ENCODE data around the gene SSR3.
"Not testable (repeated sequence)": the region's sequence is repeated elsewhere in the genome, so short reads cannot be mapped to it uniquely, and the experiment has no call there.

The SSR3 gene

DNA sequence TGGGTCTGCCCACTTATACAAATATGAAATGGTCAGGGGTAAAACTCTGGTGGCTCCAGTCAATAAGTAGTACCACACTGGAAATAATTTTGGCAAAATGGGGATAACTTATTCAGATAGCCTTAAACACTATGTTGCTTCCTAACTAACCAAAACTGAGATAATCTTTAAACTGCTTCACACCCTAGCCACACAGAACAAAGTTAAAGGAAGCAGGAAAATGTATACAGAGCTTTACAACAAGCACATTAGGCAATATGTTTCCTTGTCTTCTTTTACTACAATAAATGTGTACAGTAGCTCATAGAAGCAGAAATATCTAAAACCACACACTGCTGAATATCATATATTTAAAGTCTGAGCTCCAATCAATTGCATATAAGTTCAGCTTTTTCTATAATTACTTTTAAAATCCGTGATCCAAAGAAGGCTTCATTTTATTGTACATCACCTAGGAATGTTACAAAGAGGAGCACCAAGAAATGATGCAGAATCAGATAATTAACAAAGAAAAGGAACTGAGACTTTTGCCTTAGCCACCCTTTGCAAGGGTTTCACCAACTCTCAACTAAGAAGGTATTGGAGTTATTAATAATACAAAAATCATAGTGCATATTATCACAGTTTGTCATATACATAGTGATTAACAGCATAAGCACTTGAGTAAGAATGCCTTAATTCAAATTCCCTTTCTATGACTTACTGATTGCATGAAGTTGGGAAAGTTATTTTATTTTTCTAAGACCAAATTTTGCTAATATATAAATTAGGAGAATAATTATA lies 9.2 kb upstream of the SSR3 start:
- H3K9me2 ChIP-seq (ENCODE audit: low read depth, low read length), result no peaks in the 10 kb centered on the region
- no peak overlapping the region for H3K4me2 ChIP-seq (ENCODE audit: low read length)
- TF ChIP-seq, protein P1, sequence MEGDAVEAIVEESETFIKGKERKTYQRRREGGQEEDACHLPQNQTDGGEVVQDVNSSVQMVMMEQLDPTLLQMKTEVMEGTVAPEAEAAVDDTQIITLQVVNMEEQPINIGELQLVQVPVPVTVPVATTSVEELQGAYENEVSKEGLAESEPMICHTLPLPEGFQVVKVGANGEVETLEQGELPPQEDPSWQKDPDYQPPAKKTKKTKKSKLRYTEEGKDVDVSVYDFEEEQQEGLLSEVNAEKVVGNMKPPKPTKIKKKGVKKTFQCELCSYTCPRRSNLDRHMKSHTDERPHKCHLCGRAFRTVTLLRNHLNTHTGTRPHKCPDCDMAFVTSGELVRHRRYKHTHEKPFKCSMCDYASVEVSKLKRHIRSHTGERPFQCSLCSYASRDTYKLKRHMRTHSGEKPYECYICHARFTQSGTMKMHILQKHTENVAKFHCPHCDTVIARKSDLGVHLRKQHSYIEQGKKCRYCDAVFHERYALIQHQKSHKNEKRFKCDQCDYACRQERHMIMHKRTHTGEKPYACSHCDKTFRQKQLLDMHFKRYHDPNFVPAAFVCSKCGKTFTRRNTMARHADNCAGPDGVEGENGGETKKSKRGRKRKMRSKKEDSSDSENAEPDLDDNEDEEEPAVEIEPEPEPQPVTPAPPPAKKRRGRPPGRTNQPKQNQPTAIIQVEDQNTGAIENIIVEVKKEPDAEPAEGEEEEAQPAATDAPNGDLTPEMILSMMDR (IDR thresholded peaks at IDR 0.05; ENCODE audit: low read length), result no peak
- no peak for TF ChIP-seq EZH2 (IDR thresholded peaks at IDR 0.05; ENCODE audit: borderline replicate concordance, low read length)
- no peaks in the 10 kb centered on the region for H3K27me3 ChIP-seq (ENCODE audit: insufficient read depth, low read length)
- no peaks in the 10 kb centered on the region for H4K20me1 ChIP-seq (ENCODE audit: insufficient read depth, low read length)
- no peaks in the 10 kb centered on the region for H3K79me2 ChIP-seq (ENCODE audit: insufficient read depth, low read length)
- H3K4me1 ChIP-seq (ENCODE audit: insufficient read depth, low read length, severe bottlenecking), result no peaks in the 10 kb centered on the region
- H3K9me3 ChIP-seq (ENCODE audit: low read length), result no peaks in the 10 kb centered on the region
- H3F3A ChIP-seq (ENCODE audit: insufficient read depth, low read length), result no peaks in the 10 kb centered on the region
- no peak overlapping the region for H3K4me3 ChIP-seq (ENCODE audit: low read depth, low read length, poor library complexity, severe bottlenecking)
- no peaks in the 10 kb centered on the region for H3K36me3 ChIP-seq (ENCODE audit: insufficient read depth, low read length)
- H3K9ac ChIP-seq (ENCODE audit: low read length), result no peak overlapping the region
- H2AFZ ChIP-seq (ENCODE audit: low read length), result no peak overlapping the region
- H3K27ac ChIP-seq (ENCODE audit: low read depth, low read length, poor library complexity, severe bottlenecking), result no peak overlapping the region

DNA sequence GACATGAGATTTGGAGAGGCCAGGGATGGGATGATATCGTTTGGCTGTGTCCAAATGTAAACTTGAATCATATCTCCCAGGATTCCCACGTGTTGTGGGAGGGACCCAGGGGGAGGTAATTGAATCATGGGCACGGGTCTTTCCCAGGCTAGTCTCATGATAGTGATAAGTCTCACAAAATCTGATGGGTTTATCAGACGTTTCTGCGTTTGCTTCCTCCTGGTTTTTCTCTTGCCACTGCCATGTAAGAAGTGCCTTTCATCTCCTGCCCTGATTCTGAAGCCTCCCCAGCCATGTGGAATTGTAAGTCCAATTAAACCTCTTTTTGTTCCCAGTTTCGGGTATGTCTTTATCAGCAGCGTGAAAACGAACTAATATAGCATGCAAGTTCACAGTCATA lies 7.6 kb upstream of the SSR3 start:
- not testable (repeated sequence) for H3K4me2 ChIP-seq (ENCODE audit: low read length); H3K4me1 ChIP-seq (ENCODE audit: insufficient read depth, low read length, severe bottlenecking); H3F3A ChIP-seq (ENCODE audit: insufficient read depth, low read length); H3K27ac ChIP-seq (ENCODE audit: low read depth, low read length, poor library complexity, severe bottlenecking); H3K27me3 ChIP-seq (ENCODE audit: insufficient read depth, low read length); H3K9me3 ChIP-seq (ENCODE audit: low read length); H4K20me1 ChIP-seq (ENCODE audit: insufficient read depth, low read length); H2AFZ ChIP-seq (ENCODE audit: low read length); H3K9me2 ChIP-seq (ENCODE audit: low read depth, low read length); H3K4me3 ChIP-seq (ENCODE audit: low read depth, low read length, poor library complexity, severe bottlenecking); H3K36me3 ChIP-seq (ENCODE audit: insufficient read depth, low read length); H3K79me2 ChIP-seq (ENCODE audit: insufficient read depth, low read length); H3K9ac ChIP-seq (ENCODE audit: low read length)

DNA sequence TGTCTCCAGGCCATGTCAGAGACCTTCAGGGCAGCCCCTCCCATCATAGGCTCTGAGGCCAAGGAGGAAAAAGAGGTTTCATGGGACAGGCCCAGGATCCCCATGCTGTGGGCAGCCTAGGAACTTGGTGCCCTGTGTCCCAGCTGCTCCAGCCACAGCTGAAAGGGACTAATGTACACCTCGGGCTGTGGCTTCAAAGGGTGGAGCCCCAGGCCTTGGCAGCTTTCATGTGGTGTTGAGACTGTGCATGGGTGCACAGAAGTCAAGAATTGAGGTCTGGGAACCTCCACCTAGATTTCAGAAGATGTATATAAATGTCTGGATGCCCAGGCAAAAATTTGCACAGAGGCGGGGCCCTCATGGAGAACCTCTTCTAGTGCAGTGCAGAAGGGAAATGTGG lies 6.6 kb upstream of the SSR3 start:
- H3K9ac ChIP-seq (ENCODE audit: low read length), result no peak overlapping the region
- no peak overlapping the region for H3K27ac ChIP-seq (ENCODE audit: low read depth, low read length, poor library complexity, severe bottlenecking)
- no peak overlapping the region for H3K4me2 ChIP-seq (ENCODE audit: low read length)
- no peaks in the 10 kb centered on the region for H3F3A ChIP-seq (ENCODE audit: insufficient read depth, low read length)
- no peaks in the 10 kb centered on the region for H4K20me1 ChIP-seq (ENCODE audit: insufficient read depth, low read length)
- no peaks in the 10 kb centered on the region for H3K9me3 ChIP-seq (ENCODE audit: low read length)
- H2AFZ ChIP-seq (ENCODE audit: low read length), result no peak overlapping the region
- H3K36me3 ChIP-seq (ENCODE audit: insufficient read depth, low read length), result no peaks in the 10 kb centered on the region
- no peaks in the 10 kb centered on the region for H3K9me2 ChIP-seq (ENCODE audit: low read depth, low read length)
- no peaks in the 10 kb centered on the region for H3K4me1 ChIP-seq (ENCODE audit: insufficient read depth, low read length, severe bottlenecking)
- no peaks in the 10 kb centered on the region for H3K27me3 ChIP-seq (ENCODE audit: insufficient read depth, low read length)
- H3K79me2 ChIP-seq (ENCODE audit: insufficient read depth, low read length), result no peaks in the 10 kb centered on the region
- TF ChIP-seq, protein P1 (IDR thresholded peaks at IDR 0.05; ENCODE audit: low read length), result no peak
- no peak for TF ChIP-seq EZH2 (IDR thresholded peaks at IDR 0.05; ENCODE audit: borderline replicate concordance, low read length)
- H3K4me3 ChIP-seq (ENCODE audit: low read depth, low read length, poor library complexity, severe bottlenecking), result no peak overlapping the region

DNA sequence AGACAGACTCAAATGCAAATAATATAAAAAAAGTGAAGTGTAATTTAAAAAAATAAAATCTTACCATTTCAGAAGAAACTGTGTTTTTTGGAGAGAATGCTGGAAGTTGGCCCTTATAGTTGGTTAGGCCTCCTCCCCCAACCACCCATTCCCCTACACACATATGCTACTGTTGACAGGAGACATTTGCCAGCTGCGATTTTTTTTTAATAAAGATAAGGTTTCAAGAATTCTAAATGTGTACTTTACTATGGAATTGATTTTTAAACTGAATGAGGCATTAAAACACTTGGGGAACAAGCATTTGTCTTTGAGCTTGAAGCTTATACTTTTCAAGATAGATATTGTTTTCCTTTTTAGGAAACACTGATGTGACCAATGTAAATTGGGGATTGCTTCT lies 4.4 kb upstream of the SSR3 start:
- Histone ChIP-seq H2AFZ (ENCODE audit: low read length) (no peak overlapping the region), H3K9me2 (ENCODE audit: low read depth, low read length) (no peaks in the 10 kb centered on the region), H3K9me3 (ENCODE audit: low read length) (no peaks in the 10 kb centered on the region), H3K9ac (ENCODE audit: low read length) (no peak overlapping the region), H3K79me2 (ENCODE audit: insufficient read depth, low read length) (peaks cover 5% of the 10 kb centered on the region), H3K27ac (ENCODE audit: low read depth, low read length, poor library complexity, severe bottlenecking) (no peak overlapping the region), H3K4me3 (ENCODE audit: low read depth, low read length, poor library complexity, severe bottlenecking) (no peak overlapping the region), H4K20me1 (ENCODE audit: insufficient read depth, low read length) (no peaks in the 10 kb centered on the region), H3K4me2 (ENCODE audit: low read length) (no peak overlapping the region), H3K27me3 (ENCODE audit: insufficient read depth, low read length) (no peaks in the 10 kb centered on the region), H3K4me1 (ENCODE audit: insufficient read depth, low read length, severe bottlenecking) (peaks cover 6% of the 10 kb centered on the region), H3F3A (ENCODE audit: insufficient read depth, low read length) (no peaks in the 10 kb centered on the region), H3K36me3 (ENCODE audit: insufficient read depth, low read length) (no peaks in the 10 kb centered on the region)
- TF ChIP-seq, protein P1 (IDR thresholded peaks at IDR 0.05; ENCODE audit: low read length), result no peak
- no peak for TF ChIP-seq EZH2 (IDR thresholded peaks at IDR 0.05; ENCODE audit: borderline replicate concordance, low read length)
